Astrocyte (in vitro differentiated cells and primary cell): ENCODE data around the gene ZNF362. TPM values are rescaled to one million over a fixed set of nuclear protein-coding genes. Genes with fewer than 3 reads are reported as not detected.

ENCODE experiments used
- DNase-seq: peaks from one replicate; pipeline ENCODE4 v3.0.0-alpha.2; 2010; ENCODE audit warnings: low read depth
- FAIRE-seq: peaks from 2 replicates; lab custom pipeline; 2011; peaks lifted over from hg19 to GRCh38; lab: Jason Lieb, UNC
- H2AFZ ChIP-seq: 2 replicates; pipeline ENCODE4 v1.6.0; 2012; ENCODE audit warnings: low read depth, low read length, inconsistent platforms
- H3K27ac ChIP-seq: 2 replicates; pipeline ENCODE4 v1.5.1; 2011; ENCODE audit warnings: low read depth, low read length, inconsistent platforms
- H3K27me3 ChIP-seq: 2 replicates; pipeline ENCODE4 v1.6.0; 2011; ENCODE audit warnings: low read length, inconsistent platforms; ENCODE audit not compliant: insufficient read depth
- H3K36me3 ChIP-seq: 2 replicates; pipeline ENCODE4 v1.5.1; 2011; ENCODE audit warnings: low read length, inconsistent platforms; ENCODE audit not compliant: insufficient read depth
- H3K4me1 ChIP-seq: 2 replicates; pipeline ENCODE4 v1.5.1; 2011; ENCODE audit warnings: low read length, inconsistent platforms; ENCODE audit not compliant: insufficient read depth
- H3K4me2 ChIP-seq: 2 replicates; pipeline ENCODE4 v1.6.0; 2012; ENCODE audit warnings: low read length, inconsistent platforms
- H3K4me3 ChIP-seq: 2 replicates; pipeline ENCODE4 v1.5.1; 2011; ENCODE audit warnings: low read depth, mild to moderate bottlenecking, low read length, inconsistent platforms; ENCODE audit not compliant: insufficient read depth
- H3K79me2 ChIP-seq: 2 replicates; pipeline ENCODE4 v1.6.0; 2012; ENCODE audit warnings: mild to moderate bottlenecking, low read length, inconsistent platforms; ENCODE audit not compliant: insufficient read depth
- H3K9ac ChIP-seq: 2 replicates; pipeline ENCODE4 v1.6.0; 2012; ENCODE audit warnings: mild to moderate bottlenecking, low read length, inconsistent platforms
- H3K9me3 ChIP-seq: 2 replicates; pipeline ENCODE4 v1.5.1; 2012; ENCODE audit warnings: low read depth, mild to moderate bottlenecking, low read length, inconsistent platforms; ENCODE audit not compliant: insufficient read depth
- H4K20me1 ChIP-seq: 2 replicates; pipeline ENCODE4 v1.6.0; 2012; ENCODE audit warnings: low read length, inconsistent platforms; ENCODE audit not compliant: insufficient read depth
- H3K27ac Mint-ChIP-seq: one replicate; pipeline ENCODE4 v1.8.0; 2021; ENCODE audit warnings: mild to moderate bottlenecking, mixed read lengths; ENCODE audit not compliant: unreplicated experiment
- H3K27me3 Mint-ChIP-seq: one replicate; pipeline ENCODE4 v1.8.0; 2021; ENCODE audit warnings: low read depth, mixed read lengths; ENCODE audit not compliant: unreplicated experiment
- H3K36me3 Mint-ChIP-seq: one replicate; pipeline ENCODE4 v1.8.0; 2021; ENCODE audit warnings: low read depth, mixed read lengths; ENCODE audit not compliant: unreplicated experiment
- H3K4me1 Mint-ChIP-seq: one replicate; pipeline ENCODE4 v1.8.0; 2021; ENCODE audit warnings: low read depth, mixed read lengths; ENCODE audit not compliant: unreplicated experiment
- H3K4me3 Mint-ChIP-seq: one replicate; pipeline ENCODE4 v1.8.0; 2021; ENCODE audit warnings: mild to moderate bottlenecking, moderate library complexity, mixed read lengths; ENCODE audit not compliant: unreplicated experiment
- H3K9me3 Mint-ChIP-seq: one replicate; pipeline ENCODE4 v1.8.0; 2021; ENCODE audit warnings: mild to moderate bottlenecking, mixed read lengths; ENCODE audit not compliant: unreplicated experiment
- CTCF ChIP-seq: IDR thresholded peaks from 2 replicates; pipeline ENCODE4 v1.5.1; 2011; ENCODE audit warnings: low read depth, mild to moderate bottlenecking, inconsistent platforms, low read length, moderate library complexity; ENCODE audit not compliant: insufficient read depth
- EZH2 ChIP-seq: IDR thresholded peaks from 2 replicates; pipeline ENCODE4 v1.6.1; 2012; ENCODE audit warnings: mild to moderate bottlenecking, low read length, inconsistent platforms; ENCODE audit not compliant: insufficient read depth
- total RNA-seq: library from RNA; stranded (reverse); gene quantifications from 2 replicates; pipeline ENCODE4 v1.2.1, GENCODE V29; 2021

Gene ZNF362
- total RNA-seq, 1 donor from 2014 or later, result 38.7 TPM

GRCh38 chr1:33244809-33245186 is 11.5 kb upstream of the ZNF362 start:
- H4K20me1 ChIP-seq, result no peaks in the 10 kb centered on the region
- FAIRE-seq, result no peak
- DNase-seq, result no peak
- H3K36me3 ChIP-seq, result no peaks in the 10 kb centered on the region
- H3K9me3 Mint-ChIP-seq, result peaks cover 7% of the 10 kb centered on the region
- H3K27ac Mint-ChIP-seq, result peak overlapping the region; percentile 62
- no peaks in the 10 kb centered on the region for H3K79me2 ChIP-seq
- peaks cover 26% of the 10 kb centered on the region for H3K27me3 Mint-ChIP-seq
- H3K36me3 Mint-ChIP-seq, result no peaks in the 10 kb centered on the region
- no peaks in the 10 kb centered on the region for H3K9me3 ChIP-seq
- no peak overlapping the region for H3K4me3 ChIP-seq
- no peak overlapping the region for H3K4me3 Mint-ChIP-seq
- no peak overlapping the region for H3K9ac ChIP-seq
- H3K4me2 ChIP-seq, result no peak overlapping the region
- H3K27ac ChIP-seq, result no peak overlapping the region
- TF ChIP-seq CTCF (no peak), EZH2 (no peak)
- H3K4me1 ChIP-seq, result peaks cover 3% of the 10 kb centered on the region
- peaks cover 10% of the 10 kb centered on the region for H3K27me3 ChIP-seq
- H2AFZ ChIP-seq, result no peak overlapping the region
- H3K4me1 Mint-ChIP-seq, result peaks cover 11% of the 10 kb centered on the region

- DNase-seq (no peak), FAIRE-seq (no peak)
- Histone ChIP-seq H3K27ac (no peak overlapping the region), H3K9me3 (no peaks in the 10 kb centered on the region), H3K36me3 (no peaks in the 10 kb centered on the region), H4K20me1 (no peaks in the 10 kb centered on the region), H3K4me2 (no peak overlapping the region), H2AFZ (no peak overlapping the region), H3K4me1 (peaks cover 3% of the 10 kb centered on the region), H3K27me3 (peaks cover 15% of the 10 kb centered on the region), H3K9ac (no peak overlapping the region), H3K4me3 (no peak overlapping the region), H3K79me2 (no peaks in the 10 kb centered on the region)
- Mint-ChIP-seq H3K36me3 (no peaks in the 10 kb centered on the region), H3K27me3 (peaks cover 40% of the 10 kb centered on the region), H3K4me3 (no peak overlapping the region), H3K27ac (no peak overlapping the region), H3K4me1 (peaks cover 11% of the 10 kb centered on the region), H3K9me3 (peaks cover 7% of the 10 kb centered on the region)
- TF ChIP-seq CTCF (no peak), EZH2 (no peak)
Observed at GRCh38 chr1:33246171-33246570, 10.1 kb upstream of the ZNF362 start.

GRCh38 chr1:33247545-33247944 is 8.7 kb upstream of the ZNF362 start:
- Histone ChIP-seq H3K4me2 (no peak overlapping the region), H3K79me2 (no peaks in the 10 kb centered on the region), H3K9ac (no peak overlapping the region), H3K27me3 (peaks cover 13% of the 10 kb centered on the region), H3K36me3 (no peaks in the 10 kb centered on the region), H4K20me1 (no peaks in the 10 kb centered on the region), H3K4me1 (peaks cover 3% of the 10 kb centered on the region), H3K9me3 (no peaks in the 10 kb centered on the region), H2AFZ (no peak overlapping the region), H3K4me3 (no peak overlapping the region), H3K27ac (no peak overlapping the region)
- Mint-ChIP-seq H3K9me3 (peaks cover 11% of the 10 kb centered on the region), H3K27me3 (peaks cover 46% of the 10 kb centered on the region), H3K4me1 (peaks cover 11% of the 10 kb centered on the region), H3K4me3 (no peak overlapping the region), H3K36me3 (peaks cover 2% of the 10 kb centered on the region), H3K27ac (no peak overlapping the region)
- FAIRE-seq (no peak), DNase-seq (no peak)
- TF ChIP-seq CTCF (no peak), EZH2 (no peak)
